ENCODE data around the gene LRRC31. TPM values are rescaled to one million over a fixed set of nuclear protein-coding genes. Genes with fewer than 3 reads are reported as not detected.

The LRRC31 gene
- total RNA-seq, 4 donors from 2014 or later: 0.26 to 0.32 TPM; not detected in 2

- Histone ChIP-seq H3K27ac (no peak overlapping the region), H3K27me3 (peaks cover 5% of the 10 kb centered on the region), H3K36me3 (no peaks in the 10 kb centered on the region), H3K4me3 (no peak overlapping the region), H3K9me3 (no peaks in the 10 kb centered on the region), H3K4me1 (no peaks in the 10 kb centered on the region)
- no peak for DNase-seq (ENCODE audit: low spot score in 2 of 2)
- no peak for TF ChIP-seq POLR2AphosphoS5 (IDR thresholded peaks at IDR 0.05)
- no peak for TF ChIP-seq EP300 (IDR thresholded peaks at IDR 0.05)
- TF ChIP-seq, protein P1, sequence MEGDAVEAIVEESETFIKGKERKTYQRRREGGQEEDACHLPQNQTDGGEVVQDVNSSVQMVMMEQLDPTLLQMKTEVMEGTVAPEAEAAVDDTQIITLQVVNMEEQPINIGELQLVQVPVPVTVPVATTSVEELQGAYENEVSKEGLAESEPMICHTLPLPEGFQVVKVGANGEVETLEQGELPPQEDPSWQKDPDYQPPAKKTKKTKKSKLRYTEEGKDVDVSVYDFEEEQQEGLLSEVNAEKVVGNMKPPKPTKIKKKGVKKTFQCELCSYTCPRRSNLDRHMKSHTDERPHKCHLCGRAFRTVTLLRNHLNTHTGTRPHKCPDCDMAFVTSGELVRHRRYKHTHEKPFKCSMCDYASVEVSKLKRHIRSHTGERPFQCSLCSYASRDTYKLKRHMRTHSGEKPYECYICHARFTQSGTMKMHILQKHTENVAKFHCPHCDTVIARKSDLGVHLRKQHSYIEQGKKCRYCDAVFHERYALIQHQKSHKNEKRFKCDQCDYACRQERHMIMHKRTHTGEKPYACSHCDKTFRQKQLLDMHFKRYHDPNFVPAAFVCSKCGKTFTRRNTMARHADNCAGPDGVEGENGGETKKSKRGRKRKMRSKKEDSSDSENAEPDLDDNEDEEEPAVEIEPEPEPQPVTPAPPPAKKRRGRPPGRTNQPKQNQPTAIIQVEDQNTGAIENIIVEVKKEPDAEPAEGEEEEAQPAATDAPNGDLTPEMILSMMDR (IDR thresholded peaks at IDR 0.05): no peak
- no peak for TF ChIP-seq POLR2A (IDR thresholded peaks at IDR 0.05)
Measured at GRCh38 chr3:169850618-169851017, 19.1 kb downstream of the LRRC31 start.

- no peaks in the 10 kb centered on the region for H3K4me1 ChIP-seq
- H3K9me3 ChIP-seq: no peaks in the 10 kb centered on the region
- DNase-seq (ENCODE audit: low spot score in 2 of 2): no peak
- H3K4me3 ChIP-seq: no peak overlapping the region
- WGBS: 94% methylated on average over 3 of the region's 3 CpGs
- peaks cover under 1% of the 10 kb centered on the region for H3K27me3 ChIP-seq
- no peaks in the 10 kb centered on the region for H3K36me3 ChIP-seq
- TF ChIP-seq EP300 (IDR thresholded peaks at IDR 0.05) (no peak), POLR2AphosphoS5 (IDR thresholded peaks at IDR 0.05) (no peak), POLR2A (IDR thresholded peaks at IDR 0.05) (no peak)
- TF ChIP-seq, protein P1 (IDR thresholded peaks at IDR 0.05): no peak
- H3K27ac ChIP-seq: no peak overlapping the region
Measured at GRCh38 chr3:169848741-169849140, 21.0 kb downstream of the LRRC31 start.

DNA sequence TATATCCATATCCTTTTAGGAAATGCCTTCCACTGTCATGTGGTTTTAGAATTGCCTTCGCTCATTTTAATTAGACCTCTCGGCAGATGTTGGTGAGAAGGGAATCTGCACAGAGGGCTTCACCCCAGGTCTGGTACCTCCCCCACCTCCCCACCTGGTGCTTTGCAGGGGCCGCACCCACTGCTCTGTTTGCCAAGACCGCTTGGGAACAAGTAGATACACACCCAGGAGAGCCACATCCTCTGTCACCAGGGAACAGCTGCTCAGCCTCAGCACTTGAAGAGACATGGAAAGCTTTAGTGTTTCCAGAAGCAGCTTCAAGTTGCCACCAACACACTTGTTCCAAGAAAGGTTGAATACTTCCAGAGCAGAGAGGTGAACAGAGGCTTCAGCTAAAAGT, 21.8 kb downstream of the LRRC31 start:
- Histone ChIP-seq H3K4me1 (no peaks in the 10 kb centered on the region), H3K9me3 (no peaks in the 10 kb centered on the region), H3K4me3 (no peak overlapping the region), H3K27ac (no peak overlapping the region), H3K27me3 (no peaks in the 10 kb centered on the region), H3K36me3 (no peaks in the 10 kb centered on the region)
- TF ChIP-seq POLR2AphosphoS5 (IDR thresholded peaks at IDR 0.05): no peak
- TF ChIP-seq EP300 (IDR thresholded peaks at IDR 0.05): no peak
- TF ChIP-seq POLR2A (IDR thresholded peaks at IDR 0.05): no peak
- TF ChIP-seq, protein P1 (IDR thresholded peaks at IDR 0.05): no peak
- no peak for DNase-seq (ENCODE audit: low spot score in 2 of 2)
- WGBS: 44% methylated on average over 4 of the region's 4 CpGs

GRCh38 chr3:169846458-169847193, 23.1 kb downstream of the LRRC31 start:
- H3K27me3 ChIP-seq: no peaks in the 10 kb centered on the region
- H3K9me3 ChIP-seq: no peaks in the 10 kb centered on the region
- no peaks in the 10 kb centered on the region for H3K4me1 ChIP-seq
- H3K27ac ChIP-seq: no peak overlapping the region
- no peak for TF ChIP-seq POLR2A (IDR thresholded peaks at IDR 0.05)
- TF ChIP-seq, protein P1 (IDR thresholded peaks at IDR 0.05): no peak
- TF ChIP-seq POLR2AphosphoS5 (IDR thresholded peaks at IDR 0.05): no peak
- no peak for TF ChIP-seq EP300 (IDR thresholded peaks at IDR 0.05)
- no peaks in the 10 kb centered on the region for H3K36me3 ChIP-seq
- WGBS: 95% methylated on average over 11 of the region's 11 CpGs
- H3K4me3 ChIP-seq: no peak overlapping the region
- DNase-seq (ENCODE audit: low spot score in 2 of 2): no peak

- H3K9me3 ChIP-seq: no peaks in the 10 kb centered on the region
- DNase-seq (ENCODE audit: low spot score in 2 of 2): no peak
- H3K36me3 ChIP-seq: no peaks in the 10 kb centered on the region
- no peak overlapping the region for H3K27ac ChIP-seq
- H3K27me3 ChIP-seq: no peaks in the 10 kb centered on the region
- no peak overlapping the region for H3K4me3 ChIP-seq
- 52% methylated on average over 3 of the region's 3 CpGs for WGBS
- TF ChIP-seq POLR2A (IDR thresholded peaks at IDR 0.05) (no peak), POLR2AphosphoS5 (IDR thresholded peaks at IDR 0.05) (no peak), EP300 (IDR thresholded peaks at IDR 0.05) (no peak)
- TF ChIP-seq, protein P1 (IDR thresholded peaks at IDR 0.05): no peak
- no peaks in the 10 kb centered on the region for H3K4me1 ChIP-seq
Measured at GRCh38 chr3:169842960-169843359, 26.8 kb downstream of the LRRC31 start.
